GM23338 (cell line): ENCODE data around the gene RPS6KA5. TPM values are rescaled to one million over a fixed set of nuclear protein-coding genes. Genes with fewer than 3 reads are reported as not detected.

Experiments used
- ATAC-seq: fragments of 200-7000 bp; cut with Tn5 transposase; 3 replicates; pipeline ENCODE4 v1.9.1; 2020
- DNase-seq: peaks from one replicate; pipeline ENCODE4 v3.0.0-alpha.2; 2015; ENCODE audit warnings: low spot score
- H2AFZ ChIP-seq: fragments of 200-600 bp; sonication (generic); 2 replicates; pipeline ENCODE4 v1.8.0; 2016; ENCODE audit warnings: antibody characterized with exemption, mild to moderate bottlenecking, moderate library complexity
- H3F3A ChIP-seq: fragments of 200-600 bp; sonication (generic); replicated peaks from 2 replicates; pipeline ENCODE4 v1.8.0; 2017; ENCODE audit warnings: antibody characterized with exemption, mixed run types, low read depth
- H3K27ac ChIP-seq: fragments of 200-600 bp; sonication (generic); 2 replicates; pipeline ENCODE4 v1.6.1; 2016; ENCODE audit warnings: low read depth
- H3K27me3 ChIP-seq: fragments of 200-600 bp; sonication (generic); 2 replicates; pipeline ENCODE4 v1.8.0; 2016; ENCODE audit warnings: mild to moderate bottlenecking, mixed run types, moderate library complexity; ENCODE audit not compliant: insufficient read depth
- H3K36me3 ChIP-seq: fragments of 200-600 bp; sonication (generic); 2 replicates; pipeline ENCODE4 v1.8.0; 2016; ENCODE audit warnings: mild to moderate bottlenecking; ENCODE audit not compliant: insufficient read depth
- H3K4me1 ChIP-seq: fragments of 200-600 bp; sonication (generic); 2 replicates; pipeline ENCODE4 v1.8.0; 2016; ENCODE audit warnings: mild to moderate bottlenecking, moderate library complexity; ENCODE audit not compliant: insufficient read depth
- H3K4me2 ChIP-seq: fragments of 200-600 bp; sonication (generic); 2 replicates; pipeline ENCODE4 v1.7.1; 2017; ENCODE audit warnings: mixed run types
- H3K4me3 ChIP-seq: fragments of 200-600 bp; sonication (generic); 2 replicates; pipeline ENCODE4 v1.6.1; 2016; ENCODE audit warnings: mixed run types
- H3K79me2 ChIP-seq: fragments of 200-600 bp; sonication (generic); replicated peaks from 2 replicates; pipeline ENCODE4 v1.8.0; 2017; ENCODE audit warnings: mild to moderate bottlenecking; ENCODE audit not compliant: insufficient read depth
- H3K9me2 ChIP-seq: fragments of 200-600 bp; sonication (generic); 2 replicates; pipeline ENCODE4 v1.8.0; 2017; ENCODE audit not compliant: insufficient read depth
- H4K20me1 ChIP-seq: fragments of 200-600 bp; sonication (generic); replicated peaks from 2 replicates; pipeline ENCODE4 v1.8.0; 2017; ENCODE audit warnings: mild to moderate bottlenecking; ENCODE audit not compliant: insufficient read depth
- H3K27ac Mint-ChIP-seq: 2 replicates; pipeline ENCODE4 v1.8.0; 2020; ENCODE audit warnings: inconsistent platforms, mild to moderate bottlenecking, moderate library complexity, mixed read lengths
- H3K27me3 Mint-ChIP-seq: 3 replicates; pipeline ENCODE4 v1.8.0; 2022; ENCODE audit warnings: low read depth, mild to moderate bottlenecking, moderate library complexity, mixed read lengths, inconsistent platforms; ENCODE audit not compliant: insufficient read depth, poor library complexity
- H3K36me3 Mint-ChIP-seq: 3 replicates; pipeline ENCODE4 v1.8.0; 2021; ENCODE audit warnings: low read depth, mild to moderate bottlenecking, inconsistent platforms, moderate library complexity, mixed read lengths
- H3K4me1 Mint-ChIP-seq: 3 replicates; pipeline ENCODE4 v1.8.0; 2020; ENCODE audit warnings: mild to moderate bottlenecking, inconsistent platforms, mixed read lengths
- H3K4me3 Mint-ChIP-seq: 3 replicates; pipeline ENCODE4 v1.8.0; 2021; ENCODE audit warnings: moderate library complexity, mild to moderate bottlenecking, inconsistent platforms, mixed read lengths
- H3K9me3 Mint-ChIP-seq: 3 replicates; pipeline ENCODE4 v1.8.0; 2020; ENCODE audit warnings: moderate library complexity, mild to moderate bottlenecking, inconsistent platforms, mixed read lengths
- CREB1 ChIP-seq: fragments of 250-450 bp; sonication (Bioruptor Pico); IDR thresholded peaks from 2 replicates; pipeline ENCODE4 v1.5.0; 2020; ENCODE audit warnings: low read depth, mild to moderate bottlenecking, moderate library complexity
- CTCF ChIP-seq, 2 experiments: fragments of 200-600 bp in 1 of 2; sonication (generic) in 1 of 2; conservative IDR thresholded peaks; 2 replicates each; pipeline versions ENCODE4 v1.5.1 to v1.6.1; 2016 to 2017; ENCODE audit warnings: antibody characterized with exemption in 2 of 2, low read depth in 2 of 2, mild to moderate bottlenecking in 2 of 2, moderate library complexity in 1 of 2
- ETS1 ChIP-seq: IDR thresholded peaks from 2 replicates; pipeline ENCODE4 v1.6.1; 2016; ENCODE audit warnings: antibody characterized with exemption
- EZH2 ChIP-seq: fragments of 200-600 bp; sonication (generic); IDR thresholded peaks from one replicate; pipeline ENCODE4 v1.8.0; 2017; ENCODE audit warnings: antibody characterized with exemption, mild to moderate bottlenecking, low read depth; ENCODE audit not compliant: unreplicated experiment
- EZH2phosphoT487 ChIP-seq: fragments of 200-600 bp; sonication (generic); IDR thresholded peaks from one replicate; pipeline ENCODE4 v1.8.1; 2018; ENCODE audit warnings: antibody characterized with exemption; ENCODE audit not compliant: unreplicated experiment
- JUNB ChIP-seq: IDR thresholded peaks from one replicate; pipeline ENCODE4 v1.6.1; 2016; ENCODE audit warnings: antibody characterized with exemption; ENCODE audit not compliant: unreplicated experiment
- NANOG ChIP-seq: IDR thresholded peaks from 2 replicates; pipeline ENCODE4 v1.6.1; 2016; ENCODE audit warnings: antibody characterized with exemption, borderline replicate concordance
- POLR2AphosphoS5 ChIP-seq: IDR thresholded peaks from 2 replicates; pipeline ENCODE4 v1.6.1; 2016; ENCODE audit warnings: antibody characterized with exemption, low read depth
- STAT1 ChIP-seq: IDR thresholded peaks from one replicate; pipeline ENCODE4 v1.6.1; 2016; ENCODE audit warnings: antibody characterized with exemption; ENCODE audit not compliant: unreplicated experiment
- ZNF114 ChIP-seq: fragments of 250-450 bp; sonication (Bioruptor Pico); IDR thresholded peaks from 2 replicates; pipeline ENCODE4 v1.5.0; 2020; ENCODE audit warnings: mild to moderate bottlenecking, moderate library complexity
- ZNF331 ChIP-seq: fragments of 250-450 bp; sonication (Bioruptor Pico); IDR thresholded peaks from 2 replicates; pipeline ENCODE4 v1.5.0; 2020; ENCODE audit warnings: low read depth, mild to moderate bottlenecking, moderate library complexity
- ZNF462 ChIP-seq: fragments of 250-450 bp; sonication (Bioruptor Pico); IDR thresholded peaks from 2 replicates; pipeline ENCODE4 v1.5.0; 2020; ENCODE audit warnings: mild to moderate bottlenecking, moderate library complexity
- polyA plus RNA-seq: library from polyadenylated mRNA; unstranded; fragments of >200 nt; fragmentation: Nextera tagmentation; extraction: Ambion mirVana; gene quantifications from 2 replicates; pipeline ENCODE4 v1.2.1, GENCODE V29; 2016
- total RNA-seq: library from RNA; depleted of rRNA; stranded (reverse); fragments of >200 nt; shearing (Covaris generic); gene quantifications from 2 replicates; pipeline ENCODE4 v1.2.3, GENCODE V29; 2014
- TF ChIP-seq, protein P1 (sequence below): IDR thresholded peaks from one replicate; pipeline ENCODE4 v1.6.1; 2018; ENCODE audit warnings: antibody characterized with exemption; ENCODE audit not compliant: unreplicated experiment

The RPS6KA5 gene
- total and polyA plus RNA-seq, 2 experiments from 2014 or later = 2.1 to 2.4 TPM

DNA sequence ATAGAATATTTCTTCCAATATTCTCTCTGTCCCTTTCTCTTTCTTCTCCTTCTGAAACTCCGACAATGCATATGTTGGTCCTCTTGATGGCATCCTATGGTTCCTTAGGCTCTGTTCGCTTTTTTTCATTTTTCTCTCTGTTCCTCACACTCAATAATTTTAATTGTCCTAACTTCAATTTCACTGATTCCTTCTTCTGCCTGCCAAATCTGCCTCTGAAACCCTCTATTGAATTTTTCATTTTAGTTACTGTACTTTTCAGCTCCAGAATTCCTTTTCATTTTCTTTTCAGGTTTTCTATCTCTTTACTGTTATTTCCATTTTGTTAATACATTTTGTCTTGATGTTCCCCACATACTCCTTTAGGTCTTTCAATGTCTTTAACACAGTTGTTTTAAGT lies 177.2 kb downstream of the RPS6KA5 start:
- Histone ChIP-seq H2AFZ (no peak overlapping the region), H3K36me3 (no peaks in the 10 kb centered on the region), H3F3A (no peaks in the 10 kb centered on the region), H3K27ac (no peak overlapping the region), H3K79me2 (no peaks in the 10 kb centered on the region), H4K20me1 (no peaks in the 10 kb centered on the region), H3K4me3 (no peak overlapping the region), H3K4me1 (no peaks in the 10 kb centered on the region), H3K9me2 (0 out of 2 replicates have a peak, but pooled peaks cover 3% of the 10 kb centered on the region), H3K4me2 (no peak overlapping the region), H3K27me3 (no peaks in the 10 kb centered on the region)
- Mint-ChIP-seq H3K4me1 (peaks cover 4% of the 10 kb centered on the region; the same call in 2 of the 3 replicates), H3K27me3 (no peaks in the 10 kb centered on the region), H3K9me3 (peaks cover 7% of the 10 kb centered on the region; the same call in 2 of the 3 replicates), H3K36me3 (peaks cover 12% of the 10 kb centered on the region; the same call in 2 of the 3 replicates), H3K27ac (peak overlapping the region; percentile 77; the same call in 1 of the 2 replicates), H3K4me3 (no peak overlapping the region)
- TF ChIP-seq ZNF331 (CRISPR knock-in tag) (no peak), EZH2phosphoT487 (no peak), POLR2AphosphoS5 (no peak), CREB1 (CRISPR knock-in tag) (no peak), CTCF (conservative IDR thresholded peaks at IDR 0.05; ENCODE audit: low read depth in 2 of 2) (no peak), ETS1 (no peak), EZH2 (no peak), ZNF462 (no peak), ZNF114 (CRISPR knock-in tag) (no peak), JUNB (no peak), NANOG (no peak), STAT1 (no peak)
- TF ChIP-seq, protein P1, sequence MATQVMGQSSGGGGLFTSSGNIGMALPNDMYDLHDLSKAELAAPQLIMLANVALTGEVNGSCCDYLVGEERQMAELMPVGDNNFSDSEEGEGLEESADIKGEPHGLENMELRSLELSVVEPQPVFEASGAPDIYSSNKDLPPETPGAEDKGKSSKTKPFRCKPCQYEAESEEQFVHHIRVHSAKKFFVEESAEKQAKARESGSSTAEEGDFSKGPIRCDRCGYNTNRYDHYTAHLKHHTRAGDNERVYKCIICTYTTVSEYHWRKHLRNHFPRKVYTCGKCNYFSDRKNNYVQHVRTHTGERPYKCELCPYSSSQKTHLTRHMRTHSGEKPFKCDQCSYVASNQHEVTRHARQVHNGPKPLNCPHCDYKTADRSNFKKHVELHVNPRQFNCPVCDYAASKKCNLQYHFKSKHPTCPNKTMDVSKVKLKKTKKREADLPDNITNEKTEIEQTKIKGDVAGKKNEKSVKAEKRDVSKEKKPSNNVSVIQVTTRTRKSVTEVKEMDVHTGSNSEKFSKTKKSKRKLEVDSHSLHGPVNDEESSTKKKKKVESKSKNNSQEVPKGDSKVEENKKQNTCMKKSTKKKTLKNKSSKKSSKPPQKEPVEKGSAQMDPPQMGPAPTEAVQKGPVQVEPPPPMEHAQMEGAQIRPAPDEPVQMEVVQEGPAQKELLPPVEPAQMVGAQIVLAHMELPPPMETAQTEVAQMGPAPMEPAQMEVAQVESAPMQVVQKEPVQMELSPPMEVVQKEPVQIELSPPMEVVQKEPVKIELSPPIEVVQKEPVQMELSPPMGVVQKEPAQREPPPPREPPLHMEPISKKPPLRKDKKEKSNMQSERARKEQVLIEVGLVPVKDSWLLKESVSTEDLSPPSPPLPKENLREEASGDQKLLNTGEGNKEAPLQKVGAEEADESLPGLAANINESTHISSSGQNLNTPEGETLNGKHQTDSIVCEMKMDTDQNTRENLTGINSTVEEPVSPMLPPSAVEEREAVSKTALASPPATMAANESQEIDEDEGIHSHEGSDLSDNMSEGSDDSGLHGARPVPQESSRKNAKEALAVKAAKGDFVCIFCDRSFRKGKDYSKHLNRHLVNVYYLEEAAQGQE = no peak
- ATAC-seq (no peak), DNase-seq (no peak)
